Lower leg skin (tissue), 3 donors: ENCODE data around the gene IQSEC3.

Experiments
- CTCF ChIP-seq, 3 donors: fragments of 450-650 bp; IDR thresholded peaks; one replicate each; pipeline ENCODE4 v1.5.1; 2016; ENCODE audit warnings: antibody characterized with exemption in 3 of 3, mild to moderate bottlenecking in 3 of 3, moderate library complexity in 2 of 3
- POLR2A ChIP-seq, 2 donors: fragments of 450-650 bp; IDR thresholded peaks; one replicate each; pipeline ENCODE4 v1.6.1; 2016 to 2017; ENCODE audit warnings: antibody characterized with exemption in 2 of 2, mild to moderate bottlenecking in 1 of 2, moderate library complexity in 1 of 2

DNA sequence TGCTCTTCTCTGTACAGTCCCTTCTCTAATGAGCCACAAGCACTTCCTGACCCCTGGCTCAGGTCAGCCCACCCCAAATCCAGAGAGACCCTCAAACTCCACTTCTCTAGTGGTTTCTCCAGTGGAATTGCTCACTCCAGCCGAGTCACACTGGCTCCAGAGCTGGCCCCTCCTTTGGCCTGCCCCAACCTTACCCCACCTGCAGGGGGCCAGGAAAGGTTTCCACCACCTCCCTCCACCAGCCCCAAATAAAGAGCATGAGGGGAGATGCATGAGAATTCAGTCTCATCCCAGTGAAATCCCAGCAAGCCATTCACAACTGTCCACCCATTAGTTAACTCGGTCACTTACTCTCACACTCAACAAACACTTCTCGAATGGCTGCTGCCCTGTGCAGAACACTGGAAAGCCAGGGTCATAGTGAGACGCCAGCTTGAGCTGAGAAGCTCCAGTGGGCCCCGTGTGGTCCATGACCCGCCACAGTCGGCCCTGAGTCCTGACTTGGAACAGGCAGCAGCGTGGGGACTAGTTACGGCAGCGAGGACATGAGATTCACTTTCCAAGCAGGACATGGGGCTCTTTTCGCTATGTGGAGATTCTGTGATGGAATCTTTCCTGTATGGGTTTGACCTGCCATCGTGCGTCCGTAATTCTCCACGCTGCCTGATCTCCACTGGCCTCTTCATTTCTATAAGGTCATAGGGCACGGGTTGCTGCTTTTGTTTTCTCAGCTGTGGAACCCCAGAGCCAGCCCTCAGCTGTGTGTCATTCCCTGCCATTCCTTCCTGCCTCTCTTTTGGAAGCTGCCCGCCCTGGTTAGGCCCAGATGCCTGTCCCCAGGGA is 103.2 kb downstream of the IQSEC3 start:
- TF ChIP-seq CTCF (IDR thresholded peaks at IDR 0.05) (no peak), POLR2A (IDR thresholded peaks at IDR 0.05) (no peak)
